Hepatocyte (in vitro differentiated cells): ENCODE data around the gene MAD2L1. TPM values are rescaled to one million over a fixed set of nuclear protein-coding genes. Genes with fewer than 3 reads are reported as not detected.

Experiments
- DNase-seq: peaks from one replicate; pipeline ENCODE4 v3.0.0-alpha.2; 2016; ENCODE audit warnings: low spot score
- H2AFZ ChIP-seq: fragments of 200-600 bp; sonication (generic); 2 replicates; pipeline ENCODE4 v1.6.0; 2016; ENCODE audit warnings: antibody characterized with exemption, mild to moderate bottlenecking
- H3K27ac ChIP-seq: fragments of 200-600 bp; sonication (generic); 2 replicates; pipeline ENCODE4 v1.5.1; 2016; ENCODE audit warnings: mild to moderate bottlenecking
- H3K27me3 ChIP-seq: fragments of 200-600 bp; sonication (generic); 2 replicates; pipeline ENCODE4 v1.6.1; 2016
- H3K36me3 ChIP-seq: fragments of 200-600 bp; sonication (generic); replicated peaks from 2 replicates; pipeline ENCODE4 v1.5.1; 2016; ENCODE audit warnings: low read depth; ENCODE audit not compliant: insufficient read depth
- H3K4me1 ChIP-seq: fragments of 200-600 bp; sonication (generic); 2 replicates; pipeline ENCODE4 v1.5.1; 2016; ENCODE audit warnings: mild to moderate bottlenecking, moderate library complexity; ENCODE audit not compliant: insufficient read depth
- H3K4me2 ChIP-seq: fragments of 200-600 bp; sonication (generic); 2 replicates; pipeline ENCODE4 v1.6.0; 2016
- H3K4me3 ChIP-seq: fragments of 200-600 bp; sonication (generic); 2 replicates; pipeline ENCODE4 v1.5.1; 2016; ENCODE audit warnings: mild to moderate bottlenecking
- H3K79me2 ChIP-seq: fragments of 200-600 bp; sonication (generic); 2 replicates; pipeline ENCODE4 v1.6.0; 2017; ENCODE audit warnings: mild to moderate bottlenecking
- H3K9me2 ChIP-seq: fragments of 200-600 bp; sonication (generic); replicated peaks from 2 replicates; pipeline ENCODE4 v1.6.0; 2017; ENCODE audit warnings: mild to moderate bottlenecking; ENCODE audit not compliant: insufficient read depth
- H3K9me3 ChIP-seq: fragments of 200-600 bp; sonication (generic); 2 replicates; pipeline ENCODE4 v1.5.1; 2016; ENCODE audit warnings: low read depth, mild to moderate bottlenecking
- H4K20me1 ChIP-seq: fragments of 200-600 bp; sonication (generic); 2 replicates; pipeline ENCODE4 v1.6.0; 2016; ENCODE audit warnings: mild to moderate bottlenecking; ENCODE audit not compliant: insufficient read depth, poor library complexity, severe bottlenecking
- EZH2 ChIP-seq: fragments of 200-600 bp; sonication (generic); IDR thresholded peaks from 2 replicates; pipeline ENCODE4 v1.6.1; 2016; ENCODE audit warnings: antibody characterized with exemption, mild to moderate bottlenecking, borderline replicate concordance
- EZH2phosphoT487 ChIP-seq: fragments of 200-600 bp; sonication (generic); IDR thresholded peaks from one replicate; pipeline ENCODE4 v1.6.1; 2018; ENCODE audit warnings: antibody characterized with exemption, mild to moderate bottlenecking, low read depth, moderate library complexity; ENCODE audit not compliant: unreplicated experiment, severe bottlenecking
- WGBS: methylation state at CpG from one replicate; pipeline ENCODE4 v1.1.6; 2016; ENCODE audit warnings: low lambda C conversion rate; ENCODE audit errors: missing lambda C conversion rate; 5-methylcytosine and 5-hydroxymethylcytosine counted together
- polyA plus RNA-seq: library from polyadenylated mRNA; unstranded; fragments of >200 nt; fragmentation: Nextera tagmentation; extraction: Ambion mirVana; gene quantifications from 2 replicates; pipeline ENCODE4 v1.2.1, GENCODE V29; 2016
- total RNA-seq: library from RNA; depleted of rRNA; stranded (reverse); fragments of >200 nt; gene quantifications from 2 replicates; pipeline ENCODE4 v1.2.3, GENCODE V29; 2014
- TF ChIP-seq, protein P1 (sequence below): fragments of 200-600 bp; sonication (generic); IDR thresholded peaks from 2 replicates; pipeline ENCODE4 v1.5.1; 2016; ENCODE audit warnings: antibody characterized with exemption, mild to moderate bottlenecking; ENCODE audit not compliant: poor library complexity

The MAD2L1 gene
- total and polyA plus RNA-seq, 2 experiments from 2014 or later: 13.8 to 21.7 TPM

DNA sequence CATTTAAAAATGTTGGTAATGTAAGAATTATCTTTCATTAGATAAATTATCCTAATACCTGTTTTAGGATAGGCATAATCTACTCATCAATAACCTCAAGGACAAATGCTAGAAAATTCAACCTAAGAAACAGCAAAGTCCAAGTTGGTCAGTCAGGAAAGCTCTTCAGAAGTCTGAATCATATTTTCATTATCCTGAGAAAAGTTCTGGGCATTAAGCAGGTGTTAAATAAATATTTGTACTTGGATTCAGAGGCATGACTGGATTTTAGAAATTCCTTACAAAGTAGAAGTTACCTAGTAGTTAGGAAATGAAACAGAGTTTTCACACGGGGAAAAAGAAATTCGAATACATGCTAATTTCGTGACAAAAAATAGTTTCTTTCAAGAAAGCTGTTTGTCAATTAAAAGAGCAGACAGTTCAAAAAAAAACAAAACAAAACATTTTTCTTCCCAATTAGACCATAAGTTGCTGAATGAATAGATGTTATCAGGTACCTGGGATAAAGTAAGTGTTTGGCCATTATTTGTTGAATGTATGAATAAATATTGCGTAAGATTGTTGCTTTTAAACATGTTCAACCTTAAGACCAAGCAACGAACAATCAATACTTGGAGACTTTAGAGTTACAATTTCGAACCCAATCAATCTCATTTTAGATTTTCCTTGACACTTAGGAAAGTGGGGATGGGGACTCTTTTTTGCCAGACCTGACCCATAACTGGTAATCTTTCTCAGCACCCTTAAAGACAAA is 48.5 kb downstream of the MAD2L1 start:
- Histone ChIP-seq H3K27me3 (no peaks in the 10 kb centered on the region), H2AFZ (no peak overlapping the region), H3K4me2 (no peak overlapping the region), H3K27ac (no peak overlapping the region), H3K9me3 (no peaks in the 10 kb centered on the region), H3K9me2 (no peaks in the 10 kb centered on the region), H3K36me3 (no peaks in the 10 kb centered on the region), H3K4me1 (peaks cover 6% of the 10 kb centered on the region), H3K79me2 (no peaks in the 10 kb centered on the region), H3K4me3 (no peak overlapping the region), H4K20me1 (no peaks in the 10 kb centered on the region)
- no peak for DNase-seq
- 85% methylated on average over 6 of the region's 6 CpGs for WGBS
- TF ChIP-seq EZH2 (no peak), EZH2phosphoT487 (no peak)
- TF ChIP-seq, protein P1, sequence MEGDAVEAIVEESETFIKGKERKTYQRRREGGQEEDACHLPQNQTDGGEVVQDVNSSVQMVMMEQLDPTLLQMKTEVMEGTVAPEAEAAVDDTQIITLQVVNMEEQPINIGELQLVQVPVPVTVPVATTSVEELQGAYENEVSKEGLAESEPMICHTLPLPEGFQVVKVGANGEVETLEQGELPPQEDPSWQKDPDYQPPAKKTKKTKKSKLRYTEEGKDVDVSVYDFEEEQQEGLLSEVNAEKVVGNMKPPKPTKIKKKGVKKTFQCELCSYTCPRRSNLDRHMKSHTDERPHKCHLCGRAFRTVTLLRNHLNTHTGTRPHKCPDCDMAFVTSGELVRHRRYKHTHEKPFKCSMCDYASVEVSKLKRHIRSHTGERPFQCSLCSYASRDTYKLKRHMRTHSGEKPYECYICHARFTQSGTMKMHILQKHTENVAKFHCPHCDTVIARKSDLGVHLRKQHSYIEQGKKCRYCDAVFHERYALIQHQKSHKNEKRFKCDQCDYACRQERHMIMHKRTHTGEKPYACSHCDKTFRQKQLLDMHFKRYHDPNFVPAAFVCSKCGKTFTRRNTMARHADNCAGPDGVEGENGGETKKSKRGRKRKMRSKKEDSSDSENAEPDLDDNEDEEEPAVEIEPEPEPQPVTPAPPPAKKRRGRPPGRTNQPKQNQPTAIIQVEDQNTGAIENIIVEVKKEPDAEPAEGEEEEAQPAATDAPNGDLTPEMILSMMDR: no peak

- Histone ChIP-seq H3K9me2 (no peaks in the 10 kb centered on the region), H3K4me3 (no peak overlapping the region), H3K79me2 (no peaks in the 10 kb centered on the region), H3K4me2 (no peak overlapping the region), H2AFZ (no peak overlapping the region), H3K27me3 (no peaks in the 10 kb centered on the region), H3K4me1 (peaks cover 6% of the 10 kb centered on the region), H3K9me3 (no peaks in the 10 kb centered on the region), H3K27ac (no peak overlapping the region), H4K20me1 (no peaks in the 10 kb centered on the region), H3K36me3 (no peaks in the 10 kb centered on the region)
- no peak for TF ChIP-seq EZH2phosphoT487
- TF ChIP-seq EZH2: no peak
- TF ChIP-seq, protein P1: no peak
- DNase-seq: no peak
- WGBS: 96% methylated on average over 2 of the region's 2 CpGs
These were observed 54.9 kb downstream of the MAD2L1 start for GRCh38 chr4:120011725-120012124.

DNA sequence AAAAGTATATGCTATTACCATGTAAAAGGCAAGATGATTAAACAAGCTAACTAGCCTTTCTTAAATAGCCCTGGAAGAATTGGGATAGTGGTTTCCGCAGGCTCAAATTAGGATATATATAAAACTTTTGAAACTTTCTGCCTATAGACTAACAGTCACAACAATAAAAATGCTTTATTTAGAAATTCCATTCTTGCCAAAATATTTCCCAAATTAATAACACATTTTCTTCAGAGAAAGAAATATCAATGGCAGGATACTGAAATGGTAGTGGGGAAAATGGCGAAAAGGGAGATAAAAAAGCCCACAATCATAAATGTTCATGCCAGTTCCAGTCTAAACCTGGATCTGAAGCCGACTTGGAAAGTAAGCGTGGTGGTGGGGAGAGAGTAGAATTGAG is 56.0 kb downstream of the MAD2L1 start:
- H3K4me3 ChIP-seq: no peak overlapping the region
- no peaks in the 10 kb centered on the region for H3K36me3 ChIP-seq
- H3K9me2 ChIP-seq: no peaks in the 10 kb centered on the region
- H3K27me3 ChIP-seq: no peaks in the 10 kb centered on the region
- TF ChIP-seq EZH2phosphoT487: no peak
- no peak for TF ChIP-seq EZH2
- TF ChIP-seq, protein P1: no peak
- WGBS: 82% methylated on average over 4 of the region's 4 CpGs
- H3K79me2 ChIP-seq: no peaks in the 10 kb centered on the region
- no peak overlapping the region for H2AFZ ChIP-seq
- no peak overlapping the region for H3K27ac ChIP-seq
- H3K4me2 ChIP-seq: no peak overlapping the region
- no peaks in the 10 kb centered on the region for H3K9me3 ChIP-seq
- no peaks in the 10 kb centered on the region for H4K20me1 ChIP-seq
- no peak for DNase-seq
- H3K4me1 ChIP-seq: peaks cover 6% of the 10 kb centered on the region
